Measurements from ENCODE around the gene WFDC11.
"Not testable (repeated sequence)": the region's sequence is repeated elsewhere in the genome, so short reads cannot be mapped to it uniquely, and the experiment has no call there.

Gene WFDC11

GRCh38 chr20:45670139-45670538 is at the start of gene WFDC11:
Gene WFDC11, minus strand, starts transcription at chr20:45670239. Its CDS starts 19,639 bp downstream, at chr20:45650600.
- no peak for DNase-seq (ENCODE audit: low read depth)

- DNase-seq (ENCODE audit: low read depth) = not testable (repeated sequence)
These were observed 46.2 kb upstream of the WFDC11 start for GRCh38 chr20:45716141-45716688.

DNA sequence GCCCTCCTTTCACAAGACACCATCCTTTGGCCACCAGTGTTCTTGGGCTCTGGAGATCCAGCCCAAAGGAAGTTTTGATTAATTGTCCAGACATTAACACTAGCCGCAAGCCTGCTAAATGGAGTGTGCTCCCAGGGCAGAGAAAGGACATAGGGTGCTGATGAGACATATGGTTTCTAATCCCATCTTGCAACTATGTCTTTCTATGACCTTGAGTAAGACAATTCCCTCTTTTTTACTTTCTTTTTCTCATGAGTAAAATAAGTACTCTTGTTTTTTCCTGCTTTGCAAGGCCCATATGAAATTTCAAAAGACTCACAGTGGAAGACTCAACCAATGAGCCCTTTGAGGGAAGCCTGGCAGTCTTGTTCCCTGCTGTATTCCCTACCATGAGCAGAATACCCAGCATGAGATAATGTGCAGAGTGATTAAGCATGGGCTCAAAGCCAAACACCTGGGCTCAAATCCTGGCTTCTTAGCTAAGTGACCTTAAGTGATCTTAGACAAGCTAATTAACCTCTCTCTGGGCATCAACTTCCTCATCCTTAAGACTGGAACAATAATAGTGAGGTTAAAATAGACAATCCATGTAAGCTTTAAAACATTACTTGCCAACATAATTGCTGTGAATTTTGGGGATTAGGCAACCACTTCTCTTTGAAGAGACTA is 35.1 kb upstream of the WFDC11 start, which contains the start of gene WFDC10B:
TSS of gene WFDC10B (minus strand) at position 51 of the 669 bp plus-strand sequence. CDS start 19,027 bp downstream, outside the sequence.
- no peak for DNase-seq (ENCODE audit: low read depth)

DNA sequence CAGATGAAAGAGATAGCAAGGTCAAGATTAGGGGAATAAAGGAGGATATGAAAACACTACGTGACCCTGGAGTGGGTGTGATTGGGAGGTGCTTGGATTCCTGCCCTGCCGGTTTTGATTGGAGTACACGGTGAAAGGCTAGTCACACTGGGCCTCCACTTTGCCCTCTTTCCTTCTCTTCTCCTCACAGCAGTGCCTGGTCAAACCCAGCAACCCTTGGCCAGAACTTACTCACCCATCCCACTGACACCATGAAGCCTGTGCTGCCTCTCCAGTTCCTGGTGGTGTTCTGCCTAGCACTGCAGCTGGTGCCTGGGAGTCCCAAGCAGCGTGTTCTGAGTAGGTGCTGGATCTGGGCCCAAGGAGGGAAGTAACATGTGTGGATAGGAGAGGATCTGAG is 31.8 kb upstream of the WFDC11 start, which contains the start of gene WFDC13:
TSS of gene WFDC13 (plus strand) at position 166 of the 400 bp plus-strand sequence. CDS start at position 252, 86 bp downstream.
- no peak for DNase-seq (ENCODE audit: low read depth)

- DNase-seq (ENCODE audit: low read depth) = no peak
These were observed 31.1 kb upstream of the WFDC11 start for GRCh38 chr20:45701104-45701503.

GRCh38 chr20:45695496-45695895 is 25.5 kb upstream of the WFDC11 start:
- DNase-seq (ENCODE audit: low read depth) = no peak

GRCh38 chr20:45693346-45693745 is 23.3 kb upstream of the WFDC11 start:
- not testable (repeated sequence) for DNase-seq (ENCODE audit: low read depth)

- no peak for DNase-seq (ENCODE audit: low read depth)
These were observed 15.9 kb upstream of the WFDC11 start for GRCh38 chr20:45685896-45686295.

GRCh38 chr20:45679650-45680049 is 9.6 kb upstream of the WFDC11 start:
- no peak for DNase-seq (ENCODE audit: low read depth)

DNA sequence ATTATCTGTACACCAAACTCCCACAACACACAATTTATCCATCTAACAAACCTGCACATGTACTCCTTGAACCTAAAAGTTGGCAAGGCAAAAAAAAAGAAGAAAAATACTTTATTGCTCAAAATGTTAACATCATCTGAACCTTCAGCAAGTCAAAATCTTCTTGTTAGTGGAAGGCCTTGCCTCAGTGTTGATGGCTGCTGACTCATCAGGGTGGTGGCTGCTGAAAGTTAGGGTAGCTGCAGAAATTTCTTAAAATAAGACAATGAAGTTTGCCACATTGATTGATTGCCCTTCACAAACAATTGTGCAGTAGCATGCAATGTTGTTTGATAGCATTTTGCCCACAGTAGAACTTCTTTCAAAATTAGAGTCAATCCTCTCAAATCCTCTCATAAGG is 2.7 kb upstream of the WFDC11 start:
- no peak for DNase-seq (ENCODE audit: low read depth)

DNA sequence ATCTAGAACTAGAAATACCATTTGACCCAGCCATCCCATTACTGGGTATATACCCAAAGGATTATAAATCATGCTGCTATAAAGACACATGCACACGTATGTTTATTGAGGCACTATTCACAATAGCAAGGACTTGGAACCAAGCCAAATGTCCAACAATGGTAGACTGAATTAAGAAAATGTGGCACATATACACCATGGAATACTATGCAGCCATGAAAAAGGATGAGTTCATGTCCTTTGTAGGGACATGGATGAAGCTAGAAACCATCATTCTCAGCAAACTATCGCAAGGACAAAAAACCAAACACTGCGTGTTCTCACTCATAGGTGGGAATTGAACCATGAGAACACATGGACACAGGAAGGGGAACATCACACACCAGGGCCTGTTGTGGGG is 13.0 kb downstream of the WFDC11 start:
- DNase-seq (ENCODE audit: low read depth) = not testable (repeated sequence)

DNA sequence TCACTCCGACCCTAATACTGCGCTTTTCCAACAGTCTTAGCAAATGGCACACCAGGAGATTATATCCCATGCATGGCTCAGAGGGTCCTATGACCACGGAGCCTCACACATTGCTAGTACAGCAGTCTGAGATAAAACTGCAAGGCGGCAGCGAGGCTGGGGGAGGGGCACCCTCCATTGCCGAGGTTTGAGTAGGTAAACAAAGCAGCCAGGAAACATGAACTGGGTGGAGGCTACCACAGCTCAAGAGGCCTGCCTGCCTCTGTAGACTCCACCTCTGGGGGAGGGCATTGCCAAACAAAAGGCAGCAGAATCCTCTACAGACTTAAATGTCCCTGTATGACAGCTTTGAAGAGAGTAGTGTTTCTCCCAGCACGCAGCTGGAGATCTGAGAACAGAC is 18.3 kb downstream of the WFDC11 start:
- not testable (repeated sequence) for DNase-seq (ENCODE audit: low read depth)

- DNase-seq (ENCODE audit: low read depth) = no peak
These were observed 20.7 kb downstream of the WFDC11 start for GRCh38 chr20:45649312-45649863.

GRCh38 chr20:45647441-45648050 is 22.5 kb downstream of the WFDC11 start:
- DNase-seq (ENCODE audit: low read depth) = no peak

DNA sequence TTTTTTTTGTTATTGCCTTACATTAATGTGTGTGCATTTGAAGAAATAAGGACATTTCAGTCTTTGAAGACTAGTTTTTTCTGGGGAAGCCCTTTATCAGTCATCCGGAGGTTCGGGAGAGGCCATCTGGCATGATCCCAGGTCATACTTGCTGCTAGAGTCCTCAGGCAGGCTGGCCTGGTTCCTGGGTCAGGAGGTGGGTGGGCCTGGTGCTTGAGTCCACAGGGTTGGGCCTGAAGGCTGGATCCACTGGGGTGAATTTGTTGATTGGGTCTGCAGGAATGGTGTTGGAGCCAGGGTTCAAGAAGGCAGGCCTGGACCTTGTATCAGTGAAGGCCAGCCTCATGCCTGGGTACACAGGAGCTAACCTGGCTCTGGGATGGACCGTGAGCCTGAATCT is 23.2 kb downstream of the WFDC11 start:
- DNase-seq (ENCODE audit: low read depth) = no peak

GRCh38 chr20:45645869-45646268 is 24.2 kb downstream of the WFDC11 start:
- not testable (repeated sequence) for DNase-seq (ENCODE audit: low read depth)

- DNase-seq (ENCODE audit: low read depth) = not testable (repeated sequence)
These were observed 29.0 kb downstream of the WFDC11 start for GRCh38 chr20:45641076-45641475.

- no peak for DNase-seq (ENCODE audit: low read depth)
These were observed 30.4 kb downstream of the WFDC11 start for GRCh38 chr20:45639687-45640086.

DNA sequence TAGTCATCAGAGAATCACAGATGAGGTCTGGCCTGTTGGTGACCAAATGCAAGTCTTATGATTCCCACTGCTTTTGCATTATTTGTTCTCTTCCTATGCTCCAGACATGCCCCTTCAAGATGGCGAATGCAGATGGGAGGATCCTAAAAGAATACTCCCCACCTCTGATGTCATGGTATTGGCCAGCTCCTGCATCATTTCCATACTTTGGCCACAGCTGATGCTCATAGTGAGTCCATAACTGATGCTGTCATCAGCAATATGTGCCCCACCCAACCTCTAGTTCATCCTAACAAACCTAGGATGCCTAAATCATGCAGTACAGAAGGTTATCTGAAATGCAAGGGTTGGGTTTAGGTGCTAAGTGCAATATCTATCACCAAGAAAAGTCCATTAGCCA is 33.5 kb downstream of the WFDC11 start:
- no peak for DNase-seq (ENCODE audit: low read depth)

DNA sequence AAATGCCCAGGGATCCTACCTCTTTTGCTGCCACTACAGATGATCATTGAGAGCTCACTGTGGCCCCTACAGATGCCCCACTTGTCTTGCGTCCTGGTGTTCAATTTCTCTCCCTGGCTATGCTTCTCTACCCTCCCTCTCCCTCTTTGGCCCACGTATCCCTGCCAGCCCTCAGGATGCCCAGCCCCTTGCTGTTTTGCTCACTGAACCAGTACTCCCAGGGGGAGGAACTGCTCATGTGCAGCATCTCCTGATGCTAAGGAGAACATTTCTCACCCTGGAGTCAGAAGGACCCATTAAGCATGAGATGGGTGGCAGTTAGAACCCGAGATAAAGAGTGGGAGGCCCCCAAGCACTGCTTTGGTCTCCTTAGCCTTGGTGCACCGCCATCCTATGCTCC is 38.9 kb downstream of the WFDC11 start, which contains the start of gene WFDC9:
TSS of gene WFDC9 (minus strand) at position 101 of the 400 bp plus-strand sequence. CDS start 21,103 bp downstream, outside the sequence.
- DNase-seq (ENCODE audit: low read depth) = no peak

- no peak for DNase-seq (ENCODE audit: low read depth)
These were observed 39.7 kb downstream of the WFDC11 start for GRCh38 chr20:45630371-45630770.

DNA sequence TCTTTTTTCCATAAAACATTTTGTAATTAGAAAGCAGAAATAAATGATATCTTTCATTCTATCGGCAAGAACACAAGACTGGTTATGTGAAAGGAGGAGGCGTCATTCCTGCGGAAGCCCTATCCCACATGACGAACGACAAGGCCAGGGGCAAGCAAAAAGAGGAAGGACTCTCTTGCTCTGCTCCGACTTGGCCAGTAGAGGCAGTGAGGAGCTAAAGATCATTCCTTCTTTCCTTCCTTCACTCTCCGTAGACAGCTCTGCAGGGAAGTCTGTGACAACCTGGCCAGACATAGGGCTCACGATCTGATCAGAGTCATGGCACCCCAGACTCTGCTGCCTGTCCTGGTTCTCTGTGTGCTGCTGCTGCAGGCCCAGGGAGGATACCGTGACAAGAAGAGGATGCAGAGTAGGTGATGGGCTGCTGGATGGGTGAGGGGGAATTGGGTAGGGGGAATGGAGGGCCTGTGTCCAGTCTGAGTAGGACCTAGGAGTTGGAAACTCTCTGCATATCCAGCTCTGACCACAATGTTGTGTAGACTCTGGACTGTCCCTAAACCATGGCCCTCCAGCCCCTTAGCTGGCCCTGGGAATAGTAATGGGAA is 40.4 kb downstream of the WFDC11 start, which contains the start of gene WFDC10A:
TSS of gene WFDC10A (plus strand) at position 244 of the 605 bp plus-strand sequence. CDS start at position 319, 75 bp downstream.
- DNase-seq (ENCODE audit: low read depth) = peak; percentile 27
